ENCODE measurements around the gene P2RX4. TPM values are rescaled to one million over a fixed set of nuclear protein-coding genes. Genes with fewer than 3 reads are reported as not detected.

Gene P2RX4
- polyA plus RNA-seq, 3 donors, result 61.8 to 87.7 (median 74.7) TPM

- H3K9ac ChIP-seq (ENCODE audit: insufficient read depth, low read length, poor library complexity, severe bottlenecking), result no peak overlapping the region
- Mint-ChIP-seq H3K27me3 (ENCODE audit: low read depth in 3 of 3) (peaks cover 0 to 2% (median 0%) of the 10 kb centered on the region in 3 donors), H3K4me1 (peaks cover 24% of the 10 kb centered on the region), H3K27ac (peak overlapping the region in 2 of 7 donors; percentile 44 to 61), H3K9me3 (peaks cover 0 to 1% (median 0%) of the 10 kb centered on the region in 7 donors), H3K4me3 (no peak overlapping the region), H3K36me3 (peaks cover 87 to 100% of the 10 kb centered on the region in 2 donors)
- H3K27ac ChIP-seq (ENCODE audit: low read depth in 1 of 2, low read length in 2 of 2), result no peak overlapping the region
- peaks cover 8 to 10% of the 10 kb centered on the region in 2 donors for H3K4me1 ChIP-seq (ENCODE audit: control insufficient read depth in 1 of 2, insufficient read depth in 2 of 2, low read length in 2 of 2)
- DNase-seq, result no peak
- no peaks in the 10 kb centered on the region for H4K20me1 ChIP-seq (ENCODE audit: insufficient read depth, low read length)
- no peaks in the 10 kb centered on the region for H3K27me3 ChIP-seq (ENCODE audit: control insufficient read depth in 2 of 2, insufficient read depth in 2 of 2, low read length in 2 of 2)
- no peak overlapping the region for H2AFZ ChIP-seq (ENCODE audit: insufficient read depth, low read depth, low read length, poor library complexity, severe bottlenecking)
- WGBS (ENCODE audit: insufficient coverage), result 98% methylated on average over 9 of the region's 9 CpGs
- intact Hi-C loops (cut with micrococcal nuclease), result no loop called here
- no peaks in the 10 kb centered on the region for H3K79me2 ChIP-seq (ENCODE audit: insufficient read depth, low read length)
- no peak overlapping the region for H3K4me3 ChIP-seq (replicated peaks in 1 of 3; ENCODE audit: low read depth in 2 of 3, low read length in 3 of 3)
- H3K36me3 ChIP-seq (replicated peaks in 1 of 2; ENCODE audit: control insufficient read depth in 1 of 2, insufficient read depth in 2 of 2, low read length in 2 of 2), result peaks cover 78 to 99% of the 10 kb centered on the region in 2 donors
- TF ChIP-seq, protein P1, sequence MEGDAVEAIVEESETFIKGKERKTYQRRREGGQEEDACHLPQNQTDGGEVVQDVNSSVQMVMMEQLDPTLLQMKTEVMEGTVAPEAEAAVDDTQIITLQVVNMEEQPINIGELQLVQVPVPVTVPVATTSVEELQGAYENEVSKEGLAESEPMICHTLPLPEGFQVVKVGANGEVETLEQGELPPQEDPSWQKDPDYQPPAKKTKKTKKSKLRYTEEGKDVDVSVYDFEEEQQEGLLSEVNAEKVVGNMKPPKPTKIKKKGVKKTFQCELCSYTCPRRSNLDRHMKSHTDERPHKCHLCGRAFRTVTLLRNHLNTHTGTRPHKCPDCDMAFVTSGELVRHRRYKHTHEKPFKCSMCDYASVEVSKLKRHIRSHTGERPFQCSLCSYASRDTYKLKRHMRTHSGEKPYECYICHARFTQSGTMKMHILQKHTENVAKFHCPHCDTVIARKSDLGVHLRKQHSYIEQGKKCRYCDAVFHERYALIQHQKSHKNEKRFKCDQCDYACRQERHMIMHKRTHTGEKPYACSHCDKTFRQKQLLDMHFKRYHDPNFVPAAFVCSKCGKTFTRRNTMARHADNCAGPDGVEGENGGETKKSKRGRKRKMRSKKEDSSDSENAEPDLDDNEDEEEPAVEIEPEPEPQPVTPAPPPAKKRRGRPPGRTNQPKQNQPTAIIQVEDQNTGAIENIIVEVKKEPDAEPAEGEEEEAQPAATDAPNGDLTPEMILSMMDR (IDR thresholded peaks at IDR 0.05), result no peak
- no peak overlapping the region for H3K4me2 ChIP-seq (replicated peaks; ENCODE audit: extremely low read depth, low read length, poor library complexity, severe bottlenecking)
- H3K9me3 ChIP-seq (replicated peaks in 1 of 2; ENCODE audit: control insufficient read depth in 1 of 2, insufficient read depth in 1 of 2, low read length in 2 of 2), result no peaks in the 10 kb centered on the region
These were observed 44.6 kb upstream of the P2RX4 start for GRCh38 chr12:121165316-121165715.

GRCh38 chr12:121166356-121166755, 43.6 kb upstream of the P2RX4 start:
- Mint-ChIP-seq H3K36me3 (peaks cover 84 to 98% of the 10 kb centered on the region in 2 donors), H3K27me3 (ENCODE audit: low read depth in 3 of 3) (peaks cover 0 to 2% (median 0%) of the 10 kb centered on the region in 3 donors), H3K27ac (peak overlapping the region in 3 of 7 donors; percentile 26 to 57 (median 48)), H3K4me1 (peaks cover 22% of the 10 kb centered on the region), H3K9me3 (peaks cover 0 to 1% (median 0%) of the 10 kb centered on the region in 7 donors), H3K4me3 (no peak overlapping the region)
- Histone ChIP-seq H3K36me3 (replicated peaks in 1 of 2; ENCODE audit: control insufficient read depth in 1 of 2, insufficient read depth in 2 of 2, low read length in 2 of 2) (peaks cover 80 to 100% of the 10 kb centered on the region in 2 donors), H2AFZ (ENCODE audit: insufficient read depth, low read depth, low read length, poor library complexity, severe bottlenecking) (no peak overlapping the region), H3K4me2 (replicated peaks; ENCODE audit: extremely low read depth, low read length, poor library complexity, severe bottlenecking) (no peak overlapping the region), H3K79me2 (ENCODE audit: insufficient read depth, low read length) (no peaks in the 10 kb centered on the region), H3K27me3 (ENCODE audit: control insufficient read depth in 2 of 2, insufficient read depth in 2 of 2, low read length in 2 of 2) (no peaks in the 10 kb centered on the region), H3K4me1 (ENCODE audit: control insufficient read depth in 1 of 2, insufficient read depth in 2 of 2, low read length in 2 of 2) (peaks cover 10 to 13% of the 10 kb centered on the region in 2 donors), H3K9ac (ENCODE audit: insufficient read depth, low read length, poor library complexity, severe bottlenecking) (no peak overlapping the region), H3K27ac (ENCODE audit: low read depth in 1 of 2, low read length in 2 of 2) (no peak overlapping the region), H3K4me3 (replicated peaks in 1 of 3; ENCODE audit: low read depth in 2 of 3, low read length in 3 of 3) (no peak overlapping the region), H3K9me3 (replicated peaks in 1 of 2; ENCODE audit: control insufficient read depth in 1 of 2, insufficient read depth in 1 of 2, low read length in 2 of 2) (no peaks in the 10 kb centered on the region), H4K20me1 (ENCODE audit: insufficient read depth, low read length) (no peaks in the 10 kb centered on the region)
- WGBS (ENCODE audit: insufficient coverage), result 100% methylated on average over 1 of the region's 1 CpG
- no peak for DNase-seq
- TF ChIP-seq, protein P1 (IDR thresholded peaks at IDR 0.05), result no peak
- intact Hi-C loops (cut with micrococcal nuclease), result no loop called here
